ENCODE data around the gene SORL1.
"Not testable (repeated sequence)": the region's sequence is repeated elsewhere in the genome, so short reads cannot be mapped to it uniquely, and the experiment has no call there.

SORL1 gene

GRCh38 chr11:121451986-121452608 is at the start of gene SORL1:
Gene SORL1, plus strand, starts transcription at chr11:121452314. Its CDS starts 18 bp downstream, at chr11:121452332.
- DNase-seq: peak; percentile 58

- no peak for DNase-seq
Measured at GRCh38 chr11:121405646-121406045, 46.5 kb upstream of the SORL1 start.

GRCh38 chr11:121406291-121406690 is 45.8 kb upstream of the SORL1 start:
- no peak for DNase-seq

- no peak for DNase-seq
Measured at GRCh38 chr11:121408830-121409229, 43.3 kb upstream of the SORL1 start.

GRCh38 chr11:121410041-121410440 is 42.1 kb upstream of the SORL1 start:
- not testable (repeated sequence) for DNase-seq

GRCh38 chr11:121411330-121411729 is 40.8 kb upstream of the SORL1 start:
- DNase-seq: not testable (repeated sequence)

GRCh38 chr11:121412000-121412587 is 40.0 kb upstream of the SORL1 start:
- DNase-seq: no peak

GRCh38 chr11:121412711-121413415 is 39.3 kb upstream of the SORL1 start:
- no peak for DNase-seq

GRCh38 chr11:121414141-121414913 is 37.8 kb upstream of the SORL1 start:
- DNase-seq: no peak

- no peak for DNase-seq
Measured at GRCh38 chr11:121415856-121416255, 36.3 kb upstream of the SORL1 start.

GRCh38 chr11:121417055-121417551 is 35.0 kb upstream of the SORL1 start:
- no peak for DNase-seq

- no peak for DNase-seq
Measured at GRCh38 chr11:121417607-121418006, 34.5 kb upstream of the SORL1 start.

- DNase-seq: no peak
Measured at GRCh38 chr11:121418625-121419114, 33.4 kb upstream of the SORL1 start.

- DNase-seq: no peak
Measured at GRCh38 chr11:121419836-121420235, 32.3 kb upstream of the SORL1 start.

GRCh38 chr11:121420398-121420797 is 31.7 kb upstream of the SORL1 start:
- DNase-seq: no peak

- DNase-seq: no peak
Measured at GRCh38 chr11:121421149-121421901, 30.8 kb upstream of the SORL1 start.

GRCh38 chr11:121422675-121423074 is 29.4 kb upstream of the SORL1 start:
- DNase-seq: no peak

- DNase-seq: no peak
Measured at GRCh38 chr11:121425828-121426227, 26.3 kb upstream of the SORL1 start.

- no peak for DNase-seq
Measured at GRCh38 chr11:121426476-121427399, 25.4 kb upstream of the SORL1 start.

GRCh38 chr11:121427400-121427744 is 24.7 kb upstream of the SORL1 start:
- no peak for DNase-seq

- DNase-seq: no peak
Measured at GRCh38 chr11:121429556-121429955, 22.6 kb upstream of the SORL1 start.
